DLD1 (cell line): ENCODE results near the gene SLAMF9.

Experiments
- in situ Hi-C: cut with HindIII; loops from 2 replicates; pipeline ENCODE4 v1.10.0; 2017; ENCODE audit warnings: low sequenced_read_pairs

Gene SLAMF9

GRCh38 chr1:159977364-159978106 lies 23.5 kb upstream of the SLAMF9 start:
- in situ Hi-C loops: no loop called here

- in situ Hi-C loops: no loop called here
These were observed 20.4 kb upstream of the SLAMF9 start for GRCh38 chr1:159974350-159974965.

GRCh38 chr1:159973350-159973940 lies 19.4 kb upstream of the SLAMF9 start:
- in situ Hi-C loops: no loop called here

- in situ Hi-C loops: no loop called here
These were observed 18.6 kb upstream of the SLAMF9 start for GRCh38 chr1:159972443-159973205.

GRCh38 chr1:159970932-159971342 lies 16.9 kb upstream of the SLAMF9 start:
- in situ Hi-C loops: no loop called here

GRCh38 chr1:159968901-159969300 lies 14.9 kb upstream of the SLAMF9 start:
- in situ Hi-C loops: no loop called here

- in situ Hi-C loops: no loop called here
These were observed 11.2 kb upstream of the SLAMF9 start for GRCh38 chr1:159965263-159965662.

GRCh38 chr1:159964144-159964543 lies 10.1 kb upstream of the SLAMF9 start:
- in situ Hi-C loops: no loop called here

GRCh38 chr1:159962176-159962575 lies 8.1 kb upstream of the SLAMF9 start:
- in situ Hi-C loops: no loop called here

- in situ Hi-C loops: no loop called here
These were observed 7.6 kb upstream of the SLAMF9 start for GRCh38 chr1:159961636-159962035.

GRCh38 chr1:159960721-159961381 lies 6.8 kb upstream of the SLAMF9 start:
- in situ Hi-C loops: no loop called here

GRCh38 chr1:159959451-159959850 lies 5.4 kb upstream of the SLAMF9 start:
- in situ Hi-C loops: no loop called here

GRCh38 chr1:159958719-159959380 lies 4.8 kb upstream of the SLAMF9 start:
- in situ Hi-C loops: no loop called here

- in situ Hi-C loops: no loop called here
These were observed 3.8 kb upstream of the SLAMF9 start for GRCh38 chr1:159957824-159958268.

GRCh38 chr1:159955456-159955855 lies 1.4 kb upstream of the SLAMF9 start:
- in situ Hi-C loops: no loop called here

- in situ Hi-C loops: no loop called here
These were observed 1.1 kb downstream of the SLAMF9 start for GRCh38 chr1:159952932-159953331.

GRCh38 chr1:159951551-159951950 lies 2.5 kb downstream of the SLAMF9 start:
- in situ Hi-C loops: no loop called here

GRCh38 chr1:159951016-159951415 lies 3.0 kb downstream of the SLAMF9 start:
- in situ Hi-C loops: no loop called here

GRCh38 chr1:159949981-159950381 lies 4.1 kb downstream of the SLAMF9 start:
- in situ Hi-C loops: no loop called here

- in situ Hi-C loops: no loop called here
These were observed 4.9 kb downstream of the SLAMF9 start for GRCh38 chr1:159949123-159949522.
